HG03354 (cell line): ENCODE results near the gene CAPN9.
"Not testable (repeated sequence)": the region's sequence is repeated elsewhere in the genome, so short reads cannot be mapped to it uniquely, and the experiment has no call there.

Experiments
- ATAC-seq: cut with Tn5 transposase; IDR thresholded peaks from one replicate; pipeline ENCODE4 v1.9.1; 2021; ENCODE audit warnings: mild to moderate bottlenecking; ENCODE audit not compliant: unreplicated experiment, poor library complexity, severe bottlenecking

Gene CAPN9

DNA sequence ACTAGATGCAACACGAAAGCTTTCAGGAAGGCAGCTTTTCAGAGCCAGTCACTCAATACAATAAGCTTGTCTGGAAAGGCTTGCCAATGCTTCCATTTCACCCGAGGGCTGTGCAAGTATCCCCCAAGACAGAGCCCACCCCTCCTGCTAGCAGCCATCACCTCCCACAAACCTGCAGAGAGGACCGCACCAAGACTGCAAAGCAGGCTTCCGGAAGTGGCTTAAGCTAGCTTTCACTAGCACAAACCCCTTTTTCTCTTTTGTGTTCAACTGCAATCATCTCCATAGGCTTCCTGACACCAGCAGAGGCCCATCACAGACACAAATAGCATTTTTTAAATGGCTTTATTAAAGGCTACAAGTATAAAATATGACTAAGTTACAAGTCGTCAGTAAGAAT is 89.6 kb downstream of the CAPN9 start:
- no peak for ATAC-seq

DNA sequence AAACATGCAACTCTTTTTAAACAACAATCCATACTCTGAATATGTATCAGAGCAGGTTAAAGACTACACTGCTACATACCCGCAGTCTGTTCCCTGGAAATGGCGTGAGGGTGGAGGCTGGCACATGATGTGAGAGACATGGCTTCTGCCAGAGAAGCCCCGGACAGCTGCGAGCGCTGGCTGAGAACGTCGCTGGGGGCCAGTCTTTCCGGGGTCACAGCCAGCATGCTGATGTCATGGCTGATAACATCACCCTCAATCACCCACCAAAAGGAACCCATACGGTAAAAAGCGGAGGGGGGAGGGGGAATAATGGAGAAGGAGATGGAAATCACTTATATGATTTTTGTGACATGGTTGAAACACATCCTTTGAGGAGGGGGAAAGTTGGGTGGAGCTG is 92.0 kb downstream of the CAPN9 start:
- no peak for ATAC-seq

DNA sequence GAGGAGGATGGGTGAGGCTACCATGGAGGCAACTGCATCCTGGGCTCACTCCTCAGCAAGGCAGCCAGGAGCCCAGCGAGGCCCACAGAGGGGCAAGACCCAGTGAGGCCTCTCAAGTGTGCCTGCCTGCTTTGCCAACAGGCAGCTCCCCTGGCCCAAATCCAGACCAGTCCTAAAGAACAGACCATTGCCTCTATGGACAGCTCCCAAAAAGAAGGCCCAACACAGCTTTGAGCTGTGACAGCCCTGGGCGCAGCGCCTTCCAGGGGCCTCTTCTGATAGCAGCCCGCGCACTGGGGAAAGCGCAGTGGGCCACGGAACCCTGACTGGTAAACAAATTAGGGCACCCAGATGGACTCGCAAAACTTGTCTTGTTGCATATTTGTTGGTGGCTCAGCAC is 95.6 kb downstream of the CAPN9 start:
- no peak for ATAC-seq

DNA sequence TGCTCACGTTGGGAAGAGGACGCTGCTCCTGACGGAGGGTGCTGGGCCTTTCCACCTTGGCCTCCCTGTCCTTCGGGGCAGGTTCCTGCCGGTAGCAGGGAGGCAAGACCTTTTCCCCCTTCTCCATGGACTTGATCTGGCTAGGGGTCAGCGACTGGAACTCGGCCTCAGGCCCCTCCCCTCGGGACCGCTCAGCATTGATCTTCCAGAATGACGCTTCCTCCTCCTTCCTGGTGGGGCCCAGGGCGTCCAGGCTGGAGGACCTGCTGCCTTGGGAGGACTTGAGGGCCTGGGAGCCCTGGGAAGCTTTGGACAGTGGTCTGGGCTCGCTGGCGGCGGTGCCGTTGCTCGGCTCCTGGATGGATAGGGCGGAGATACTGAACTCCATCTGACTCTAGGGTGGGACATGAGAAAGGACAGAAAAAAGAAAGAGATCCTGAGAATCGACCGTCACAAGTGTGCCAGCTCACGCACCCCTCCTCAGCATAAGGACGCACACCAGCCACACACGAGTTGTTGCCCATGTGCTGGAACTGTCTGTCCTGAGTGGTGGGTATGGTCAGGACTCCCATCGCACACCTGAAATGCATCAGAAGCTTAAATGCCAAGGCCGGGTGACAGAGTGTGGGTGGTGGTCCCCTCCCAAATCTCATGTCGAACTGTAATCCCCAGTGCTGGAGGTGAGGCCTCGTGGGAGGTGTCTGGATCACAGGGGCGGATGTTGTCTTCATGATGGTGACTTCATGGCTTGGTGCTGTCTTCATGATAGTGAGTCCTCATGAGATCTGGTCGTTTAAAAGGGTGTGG is 96.5 kb downstream of the CAPN9 start:
- ATAC-seq, result no peak

DNA sequence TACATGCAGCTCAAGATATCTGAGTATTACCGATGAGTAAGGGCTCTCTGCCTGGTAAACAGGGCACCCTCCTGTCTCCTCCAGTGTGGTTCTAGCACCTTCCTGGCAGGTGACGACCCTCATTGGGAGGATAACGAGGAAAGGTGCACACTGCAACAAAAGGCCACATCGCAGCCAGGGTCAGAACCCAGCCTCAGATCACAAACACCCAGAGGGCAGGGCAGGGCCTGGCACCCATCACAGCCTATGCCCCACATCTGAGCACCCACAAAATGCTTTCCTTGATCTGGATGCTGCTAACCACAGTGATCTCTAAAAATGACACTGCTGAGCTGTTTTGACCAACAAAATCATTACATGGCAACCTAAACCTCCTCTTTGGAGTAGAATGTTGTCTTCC is 97.4 kb downstream of the CAPN9 start:
- no peak for ATAC-seq

DNA sequence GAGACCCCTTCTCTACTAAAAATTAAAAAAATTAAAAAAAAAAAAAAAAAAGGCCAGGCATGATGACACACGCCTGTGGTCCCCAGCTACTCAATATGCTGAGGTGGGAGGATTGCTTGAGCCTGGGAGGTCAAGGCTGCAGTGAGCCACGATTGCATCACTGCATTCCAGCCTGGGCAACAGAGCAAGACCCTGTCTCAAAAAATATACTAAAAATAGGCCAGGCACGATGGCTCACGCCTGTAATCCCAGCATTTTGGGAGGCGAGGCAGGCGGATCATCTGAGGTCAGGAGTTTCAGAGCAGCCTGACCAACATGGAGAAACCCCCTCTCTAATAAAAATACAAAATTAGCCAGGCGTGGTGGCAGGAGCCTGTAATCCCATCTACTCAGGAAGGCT is 98.0 kb downstream of the CAPN9 start:
- ATAC-seq, result not testable (repeated sequence)

DNA sequence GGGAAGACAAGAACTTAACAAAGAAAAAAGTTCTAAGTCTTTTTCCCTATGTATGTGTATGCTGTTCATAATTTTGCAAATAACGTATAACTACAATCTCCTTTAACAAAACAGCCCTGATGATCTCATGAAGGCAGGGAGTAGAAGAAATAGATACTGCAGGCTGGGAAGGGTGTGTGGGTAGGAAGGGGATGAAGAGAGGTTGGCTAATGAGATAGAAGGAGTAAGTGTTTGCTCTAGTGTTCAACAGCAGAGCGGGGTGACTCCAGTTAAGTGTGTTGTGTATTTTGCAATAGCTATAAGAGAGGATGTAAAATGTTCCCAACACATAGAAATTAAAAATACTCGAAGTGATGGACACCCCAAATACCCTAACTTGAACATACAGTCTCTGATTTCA is 101.0 kb downstream of the CAPN9 start:
- no peak for ATAC-seq

DNA sequence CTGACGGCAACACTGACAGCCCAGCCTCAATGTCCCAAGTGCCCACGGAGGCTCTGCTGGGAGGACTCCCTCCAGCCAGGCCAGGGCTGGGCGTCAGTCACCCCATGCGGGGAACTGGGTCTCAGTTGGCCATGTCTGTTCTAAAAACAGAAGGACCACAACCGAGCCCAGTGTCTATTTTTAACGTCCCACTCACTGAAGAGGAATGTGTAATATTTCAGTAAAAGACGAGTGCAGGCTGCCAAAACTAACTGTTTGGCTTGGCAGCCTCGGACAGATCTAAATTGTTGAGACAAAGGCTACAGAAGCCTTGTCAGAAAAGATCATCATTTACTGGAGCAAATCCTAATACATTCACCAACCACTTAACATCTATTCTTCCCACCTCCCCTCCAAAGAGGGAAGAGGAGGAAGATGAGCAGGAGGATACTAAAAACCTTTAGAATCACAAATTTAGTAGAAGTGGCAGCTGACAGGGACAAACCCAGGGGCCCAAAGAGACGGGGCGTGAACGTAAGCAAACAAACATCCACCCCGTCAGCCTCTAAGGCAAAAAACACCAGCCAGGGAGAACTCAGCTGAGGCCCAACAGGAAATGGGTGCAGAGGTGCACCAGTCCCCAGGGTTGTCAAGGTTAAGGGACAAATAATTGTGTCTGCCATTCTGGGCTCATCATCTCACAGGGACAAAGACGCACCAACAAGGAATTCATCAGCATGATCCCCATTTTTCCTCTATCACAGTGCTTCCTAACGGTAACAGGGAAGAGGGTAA is 102.5 kb downstream of the CAPN9 start:
- ATAC-seq, result no peak

DNA sequence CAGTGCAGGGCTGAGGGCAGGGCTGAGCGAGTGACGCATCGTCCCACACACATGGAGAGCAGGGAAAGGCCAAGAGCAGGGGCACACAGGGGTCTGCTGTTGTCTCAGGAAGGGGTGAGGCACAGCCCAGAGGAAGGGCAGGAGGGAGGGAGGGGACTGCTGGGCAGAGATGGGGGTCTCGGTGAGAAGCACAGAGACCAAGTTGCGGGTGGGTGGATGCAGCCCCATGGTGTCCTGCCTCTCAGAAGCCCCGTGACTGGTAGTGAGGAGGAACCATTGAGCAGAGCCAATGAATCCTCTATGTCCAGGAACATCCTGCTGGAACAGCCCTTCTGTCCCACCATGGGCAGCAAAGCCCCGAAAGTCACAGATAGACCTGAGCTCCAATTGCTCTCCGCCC is 103.4 kb downstream of the CAPN9 start:
- no peak for ATAC-seq

DNA sequence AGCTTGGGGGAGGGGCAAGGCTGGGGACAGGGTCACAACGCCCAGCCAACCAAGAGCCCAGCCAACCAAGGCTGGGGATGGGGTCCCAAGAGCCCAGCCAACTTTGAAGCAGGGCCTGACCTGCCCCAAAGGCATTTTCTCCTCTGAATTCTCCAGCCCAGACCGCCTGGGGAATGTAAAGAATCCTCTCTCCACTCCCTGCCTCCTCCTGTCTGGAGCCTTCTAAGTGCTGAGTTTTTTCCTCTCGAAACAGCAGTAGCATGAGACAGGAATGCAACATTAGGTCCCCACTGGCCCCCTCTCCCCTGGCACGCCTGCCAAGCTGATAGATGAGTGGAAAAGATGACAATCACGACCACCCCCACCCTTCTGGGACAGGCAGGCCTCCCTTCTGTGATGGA is 104.1 kb downstream of the CAPN9 start:
- ATAC-seq, result no peak
